Ishikawa (cell line): ENCODE results near the gene ZNF316.

ENCODE experiments used
- CEBPB ChIP-seq: IDR thresholded peaks from 2 replicates; pipeline ENCODE4 v1.6.1; 2012
- CREB1 ChIP-seq: IDR thresholded peaks from 2 replicates; pipeline ENCODE4 v1.6.1; 2012; ENCODE audit warnings: low read depth
- EGR1 ChIP-seq: IDR thresholded peaks from 2 replicates; pipeline ENCODE4 v1.6.1; 2012
- EP300 ChIP-seq: IDR thresholded peaks from 2 replicates; pipeline ENCODE4 v1.6.1; 2012; ENCODE audit warnings: borderline replicate concordance
- FOXM1 ChIP-seq: IDR thresholded peaks from 2 replicates; pipeline ENCODE4 v1.6.1; 2012; ENCODE audit warnings: low read depth, borderline replicate concordance
- NFIC ChIP-seq: IDR thresholded peaks from 2 replicates; pipeline ENCODE4 v1.6.1; 2012
- RAD21 ChIP-seq: IDR thresholded peaks from 2 replicates; pipeline ENCODE4 v1.6.1; 2012; ENCODE audit warnings: low read depth
- TAF1 ChIP-seq: IDR thresholded peaks from 2 replicates; pipeline ENCODE4 v1.6.1; 2012; ENCODE audit warnings: low read depth, mild to moderate bottlenecking
- TCF12 ChIP-seq: IDR thresholded peaks from 2 replicates; pipeline ENCODE4 v1.6.1; 2012; ENCODE audit warnings: low read depth
- TEAD4 ChIP-seq: IDR thresholded peaks from 2 replicates; pipeline ENCODE4 v1.6.1; 2012
- YY1 ChIP-seq: IDR thresholded peaks from 2 replicates; pipeline ENCODE4 v1.6.1; 2012; ENCODE audit warnings: low read depth
- ZBTB7A ChIP-seq: IDR thresholded peaks from 2 replicates; pipeline ENCODE4 v1.6.1; 2012; ENCODE audit warnings: low read depth
- TF ChIP-seq, protein P1 (sequence below): IDR thresholded peaks from 2 replicates; pipeline ENCODE4 v1.6.1; 2012
- TF ChIP-seq, protein P2 (sequence below): IDR thresholded peaks from 2 replicates; pipeline ENCODE4 v1.6.1; 2012
- TF ChIP-seq, protein P3 (sequence below): IDR thresholded peaks from 2 replicates; pipeline ENCODE4 v1.6.1; 2012; ENCODE audit warnings: low read depth, mild to moderate bottlenecking

Gene ZNF316

DNA sequence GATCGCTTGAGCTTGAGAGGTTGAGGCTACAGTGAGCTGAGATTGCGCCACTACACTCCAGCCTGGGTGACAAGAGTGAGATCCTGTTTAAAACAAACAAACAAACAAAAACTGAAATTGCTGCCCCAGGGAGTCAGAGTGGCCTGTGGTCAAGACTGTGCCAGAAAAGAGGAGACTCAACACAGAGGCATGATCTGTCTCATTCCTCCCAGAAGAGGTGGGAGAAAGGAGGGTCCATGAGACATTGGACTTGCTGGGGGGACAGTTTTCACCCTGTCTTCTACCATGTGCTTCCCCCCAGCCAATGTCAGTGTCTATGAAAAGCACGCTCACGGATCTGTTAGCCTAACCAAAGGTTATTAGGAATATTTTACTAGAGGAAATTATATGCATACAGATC lies 18.5 kb upstream of the ZNF316 start:
- no peak for TF ChIP-seq FOXM1
- TF ChIP-seq, protein P1, sequence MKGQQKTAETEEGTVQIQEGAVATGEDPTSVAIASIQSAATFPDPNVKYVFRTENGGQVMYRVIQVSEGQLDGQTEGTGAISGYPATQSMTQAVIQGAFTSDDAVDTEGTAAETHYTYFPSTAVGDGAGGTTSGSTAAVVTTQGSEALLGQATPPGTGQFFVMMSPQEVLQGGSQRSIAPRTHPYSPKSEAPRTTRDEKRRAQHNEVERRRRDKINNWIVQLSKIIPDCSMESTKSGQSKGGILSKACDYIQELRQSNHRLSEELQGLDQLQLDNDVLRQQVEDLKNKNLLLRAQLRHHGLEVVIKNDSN: no peak
- TF ChIP-seq, protein P2, sequence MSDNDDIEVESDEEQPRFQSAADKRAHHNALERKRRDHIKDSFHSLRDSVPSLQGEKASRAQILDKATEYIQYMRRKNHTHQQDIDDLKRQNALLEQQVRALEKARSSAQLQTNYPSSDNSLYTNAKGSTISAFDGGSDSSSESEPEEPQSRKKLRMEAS: no peak
- TF ChIP-seq, protein P3, sequence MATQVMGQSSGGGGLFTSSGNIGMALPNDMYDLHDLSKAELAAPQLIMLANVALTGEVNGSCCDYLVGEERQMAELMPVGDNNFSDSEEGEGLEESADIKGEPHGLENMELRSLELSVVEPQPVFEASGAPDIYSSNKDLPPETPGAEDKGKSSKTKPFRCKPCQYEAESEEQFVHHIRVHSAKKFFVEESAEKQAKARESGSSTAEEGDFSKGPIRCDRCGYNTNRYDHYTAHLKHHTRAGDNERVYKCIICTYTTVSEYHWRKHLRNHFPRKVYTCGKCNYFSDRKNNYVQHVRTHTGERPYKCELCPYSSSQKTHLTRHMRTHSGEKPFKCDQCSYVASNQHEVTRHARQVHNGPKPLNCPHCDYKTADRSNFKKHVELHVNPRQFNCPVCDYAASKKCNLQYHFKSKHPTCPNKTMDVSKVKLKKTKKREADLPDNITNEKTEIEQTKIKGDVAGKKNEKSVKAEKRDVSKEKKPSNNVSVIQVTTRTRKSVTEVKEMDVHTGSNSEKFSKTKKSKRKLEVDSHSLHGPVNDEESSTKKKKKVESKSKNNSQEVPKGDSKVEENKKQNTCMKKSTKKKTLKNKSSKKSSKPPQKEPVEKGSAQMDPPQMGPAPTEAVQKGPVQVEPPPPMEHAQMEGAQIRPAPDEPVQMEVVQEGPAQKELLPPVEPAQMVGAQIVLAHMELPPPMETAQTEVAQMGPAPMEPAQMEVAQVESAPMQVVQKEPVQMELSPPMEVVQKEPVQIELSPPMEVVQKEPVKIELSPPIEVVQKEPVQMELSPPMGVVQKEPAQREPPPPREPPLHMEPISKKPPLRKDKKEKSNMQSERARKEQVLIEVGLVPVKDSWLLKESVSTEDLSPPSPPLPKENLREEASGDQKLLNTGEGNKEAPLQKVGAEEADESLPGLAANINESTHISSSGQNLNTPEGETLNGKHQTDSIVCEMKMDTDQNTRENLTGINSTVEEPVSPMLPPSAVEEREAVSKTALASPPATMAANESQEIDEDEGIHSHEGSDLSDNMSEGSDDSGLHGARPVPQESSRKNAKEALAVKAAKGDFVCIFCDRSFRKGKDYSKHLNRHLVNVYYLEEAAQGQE: no peak
- TF ChIP-seq RAD21: no peak
- no peak for TF ChIP-seq CEBPB
- TF ChIP-seq YY1: no peak

DNA sequence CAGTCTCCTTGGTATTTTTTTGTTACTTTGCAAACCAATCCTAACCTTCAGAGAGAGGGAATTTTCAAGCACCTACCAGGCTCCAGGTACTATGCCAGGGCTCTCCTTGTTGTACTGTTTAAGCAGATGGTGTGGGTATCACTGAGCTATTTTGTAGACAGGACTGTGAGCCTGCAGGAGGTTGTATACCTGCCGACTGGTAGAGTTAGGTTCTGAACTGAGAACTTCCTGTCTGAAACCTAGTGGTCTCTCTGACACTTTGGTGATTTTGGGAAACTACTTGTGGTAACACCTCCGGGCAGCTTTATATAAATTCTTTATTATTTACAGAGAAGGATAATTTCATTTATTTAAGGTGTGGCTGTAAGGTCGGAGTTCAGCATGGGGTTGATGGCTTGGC lies 17.2 kb upstream of the ZNF316 start:
- TF ChIP-seq, protein P3: no peak
- no peak for TF ChIP-seq TCF12
- no peak for TF ChIP-seq EP300
- TF ChIP-seq, protein P1: no peak
- TF ChIP-seq CEBPB: no peak
- TF ChIP-seq CREB1: no peak
- TF ChIP-seq, protein P2: no peak
- no peak for TF ChIP-seq TAF1
- no peak for TF ChIP-seq RAD21

DNA sequence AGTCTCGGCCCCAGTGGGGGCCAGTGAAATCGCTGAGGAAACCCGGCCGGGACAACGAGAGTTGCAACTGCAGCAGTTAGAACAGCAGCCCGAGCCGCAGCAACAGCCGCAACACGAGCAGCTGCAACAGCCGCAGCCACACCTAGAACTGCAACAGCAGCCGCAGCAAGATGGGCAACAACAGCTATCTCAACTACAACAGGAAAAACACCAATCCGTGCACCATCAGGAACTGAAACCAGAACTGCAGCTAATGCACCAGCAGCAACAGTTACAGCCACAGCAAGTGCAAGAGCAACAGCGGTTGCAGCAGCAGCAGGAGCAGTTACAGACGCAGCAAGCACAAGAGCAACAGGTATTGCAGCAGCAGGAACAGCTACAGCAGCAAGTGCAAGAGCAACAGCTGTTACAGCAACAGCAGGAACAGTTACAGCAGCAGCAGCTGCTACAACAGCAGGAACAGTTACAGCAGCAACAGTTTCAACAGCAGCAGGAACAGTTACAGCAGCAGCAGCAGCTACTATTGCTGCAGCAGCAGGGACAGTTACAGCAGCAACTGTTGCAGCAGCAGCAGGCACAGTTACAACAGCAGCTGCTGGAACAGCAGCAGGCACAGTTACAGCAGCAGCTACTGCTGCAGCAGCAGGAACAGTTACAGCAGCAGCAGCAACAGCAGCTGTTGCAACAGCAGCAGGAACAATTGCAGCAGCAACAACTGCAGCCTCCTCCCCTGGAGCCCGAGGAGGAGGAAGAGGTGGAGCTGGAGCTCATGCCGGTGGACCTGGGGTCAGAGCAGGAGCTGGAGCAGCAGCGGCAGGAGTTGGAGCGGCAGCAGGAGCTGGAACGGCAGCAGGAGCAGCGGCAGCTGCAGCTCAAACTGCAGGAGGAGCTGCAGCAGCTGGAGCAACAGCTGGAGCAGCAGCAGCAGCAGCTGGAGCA lies 15.7 kb upstream of the ZNF316 start:
- TF ChIP-seq NFIC: no peak
- TF ChIP-seq, protein P2: no peak
- no peak for TF ChIP-seq CEBPB
- TF ChIP-seq TEAD4: no peak
- TF ChIP-seq EP300: no peak
- no peak for TF ChIP-seq ZBTB7A
- TF ChIP-seq YY1: no peak
- no peak for TF ChIP-seq TCF12
- TF ChIP-seq, protein P1: no peak
- TF ChIP-seq RAD21: no peak
- TF ChIP-seq EGR1: no peak
- TF ChIP-seq, protein P3: no peak
- TF ChIP-seq CREB1: no peak
- no peak for TF ChIP-seq TAF1
- no peak for TF ChIP-seq FOXM1
